Measurements from ENCODE around the gene SFMBT1.

Gene SFMBT1

GRCh38 chr3:52915294-52915693, 130.6 kb downstream of the SFMBT1 start:
- H3K4me3 ChIP-seq (ENCODE audit: low read length), result no peak overlapping the region
- H3F3A ChIP-seq (ENCODE audit: control insufficient read depth, insufficient read depth), result no peaks in the 10 kb centered on the region
- no peaks in the 10 kb centered on the region for H3K9me2 ChIP-seq (replicated peaks; ENCODE audit: control insufficient read depth, low read length)
- TF ChIP-seq, protein P1, sequence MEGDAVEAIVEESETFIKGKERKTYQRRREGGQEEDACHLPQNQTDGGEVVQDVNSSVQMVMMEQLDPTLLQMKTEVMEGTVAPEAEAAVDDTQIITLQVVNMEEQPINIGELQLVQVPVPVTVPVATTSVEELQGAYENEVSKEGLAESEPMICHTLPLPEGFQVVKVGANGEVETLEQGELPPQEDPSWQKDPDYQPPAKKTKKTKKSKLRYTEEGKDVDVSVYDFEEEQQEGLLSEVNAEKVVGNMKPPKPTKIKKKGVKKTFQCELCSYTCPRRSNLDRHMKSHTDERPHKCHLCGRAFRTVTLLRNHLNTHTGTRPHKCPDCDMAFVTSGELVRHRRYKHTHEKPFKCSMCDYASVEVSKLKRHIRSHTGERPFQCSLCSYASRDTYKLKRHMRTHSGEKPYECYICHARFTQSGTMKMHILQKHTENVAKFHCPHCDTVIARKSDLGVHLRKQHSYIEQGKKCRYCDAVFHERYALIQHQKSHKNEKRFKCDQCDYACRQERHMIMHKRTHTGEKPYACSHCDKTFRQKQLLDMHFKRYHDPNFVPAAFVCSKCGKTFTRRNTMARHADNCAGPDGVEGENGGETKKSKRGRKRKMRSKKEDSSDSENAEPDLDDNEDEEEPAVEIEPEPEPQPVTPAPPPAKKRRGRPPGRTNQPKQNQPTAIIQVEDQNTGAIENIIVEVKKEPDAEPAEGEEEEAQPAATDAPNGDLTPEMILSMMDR (IDR thresholded peaks at IDR 0.05; ENCODE audit: low read depth, low read length, poor library complexity, severe bottlenecking), result no peak
- no peak for TF ChIP-seq EZH2phosphoT487 (IDR thresholded peaks at IDR 0.05; ENCODE audit: borderline replicate concordance, low read length)
- no peaks in the 10 kb centered on the region for H3K4me1 ChIP-seq (ENCODE audit: control insufficient read depth, low read length)
- H3K27me3 ChIP-seq (ENCODE audit: control insufficient read depth, low read length), result no peaks in the 10 kb centered on the region
- H3K36me3 ChIP-seq (ENCODE audit: control insufficient read depth, low read length), result peaks cover 5% of the 10 kb centered on the region; the same call in 1 of the 2 replicates
- no peak overlapping the region for H3K4me2 ChIP-seq (ENCODE audit: low read length)
- no peaks in the 10 kb centered on the region for H3K9me3 ChIP-seq (ENCODE audit: control insufficient read depth, insufficient read depth, low read length)
- no peaks in the 10 kb centered on the region for H4K20me1 ChIP-seq (ENCODE audit: control insufficient read depth, insufficient read depth, low read depth, low read length)
- no peak overlapping the region for H3K27ac ChIP-seq (ENCODE audit: low read depth, low read length)
- H3K79me2 ChIP-seq (ENCODE audit: control insufficient read depth, low read length), result no peaks in the 10 kb centered on the region

GRCh38 chr3:52912885-52913731, 132.8 kb downstream of the SFMBT1 start:
- Histone ChIP-seq H3K79me2 (ENCODE audit: control insufficient read depth, low read length) (no peaks in the 10 kb centered on the region), H3K4me1 (ENCODE audit: control insufficient read depth, low read length) (no peaks in the 10 kb centered on the region), H3K36me3 (ENCODE audit: control insufficient read depth, low read length) (peaks cover 5% of the 10 kb centered on the region; the same call in 1 of the 2 replicates)

DNA sequence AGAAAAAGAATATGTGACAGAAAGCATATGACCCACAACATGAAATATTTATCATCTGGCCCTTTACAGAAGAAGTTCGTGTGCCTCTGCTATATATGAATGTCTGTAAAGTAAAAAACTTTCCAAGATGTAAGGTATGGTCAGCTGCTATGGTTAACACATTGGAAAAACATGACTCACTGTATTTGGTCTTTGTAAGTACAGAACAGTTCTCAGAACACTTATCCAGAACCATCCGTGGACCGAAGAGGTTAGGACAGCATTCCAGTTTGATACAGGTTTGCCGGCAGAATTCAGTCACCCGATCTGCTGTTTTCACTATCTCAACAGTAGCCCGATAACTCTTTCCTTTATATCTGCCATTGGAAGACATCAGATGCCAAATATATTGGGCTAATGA, 135.1 kb downstream of the SFMBT1 start:
- H3K9me2 ChIP-seq (replicated peaks; ENCODE audit: control insufficient read depth, low read length), result no peaks in the 10 kb centered on the region

More at GRCh38 chr3:52912885-52913731, 132.8 kb downstream of the SFMBT1 start:
- Histone ChIP-seq H3K4me2 (ENCODE audit: low read length) (no peak overlapping the region), H3K9me2 (replicated peaks; ENCODE audit: control insufficient read depth, low read length) (no peaks in the 10 kb centered on the region), H3K4me3 (ENCODE audit: low read length) (no peak overlapping the region), H4K20me1 (ENCODE audit: control insufficient read depth, insufficient read depth, low read depth, low read length) (no peaks in the 10 kb centered on the region), H3F3A (ENCODE audit: control insufficient read depth, insufficient read depth) (no peaks in the 10 kb centered on the region), H3K27me3 (ENCODE audit: control insufficient read depth, low read length) (no peaks in the 10 kb centered on the region), H3K9me3 (ENCODE audit: control insufficient read depth, insufficient read depth, low read length) (no peaks in the 10 kb centered on the region), H3K27ac (ENCODE audit: low read depth, low read length) (no peak overlapping the region)
- TF ChIP-seq, protein P1 (IDR thresholded peaks at IDR 0.05; ENCODE audit: low read depth, low read length, poor library complexity, severe bottlenecking), result no peak

DNA sequence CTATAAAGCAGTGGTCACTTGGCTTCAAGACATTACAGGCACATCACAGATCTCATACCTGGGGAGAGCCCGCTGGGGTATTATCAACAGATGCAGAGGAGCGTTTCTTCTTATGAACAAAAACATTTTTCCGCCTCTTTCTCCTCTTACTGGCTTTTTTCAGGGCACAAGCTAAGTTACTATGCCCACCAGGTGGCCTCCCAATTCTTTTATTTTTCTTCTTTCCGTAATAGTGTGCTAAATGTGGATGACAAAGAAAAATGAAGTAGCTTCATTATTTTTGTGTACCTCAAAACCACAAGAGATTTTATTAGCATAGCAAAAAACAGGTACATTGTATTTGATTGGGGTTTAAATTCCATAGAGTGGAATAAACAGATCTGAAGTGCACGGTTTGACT, 138.4 kb downstream of the SFMBT1 start:
- H3F3A ChIP-seq (ENCODE audit: control insufficient read depth, insufficient read depth), result no peaks in the 10 kb centered on the region
- H3K9me3 ChIP-seq (ENCODE audit: control insufficient read depth, insufficient read depth, low read length), result no peaks in the 10 kb centered on the region
- H3K4me3 ChIP-seq (ENCODE audit: low read length), result no peak overlapping the region
- no peak overlapping the region for H3K27ac ChIP-seq (ENCODE audit: low read depth, low read length)
- no peak overlapping the region for H3K4me2 ChIP-seq (ENCODE audit: low read length)
- no peaks in the 10 kb centered on the region for H4K20me1 ChIP-seq (ENCODE audit: control insufficient read depth, insufficient read depth, low read depth, low read length)
- H3K36me3 ChIP-seq (ENCODE audit: control insufficient read depth, low read length), result 0 out of 2 replicates have a peak, but pooled peaks cover 3% of the 10 kb centered on the region
- no peaks in the 10 kb centered on the region for H3K27me3 ChIP-seq (ENCODE audit: control insufficient read depth, low read length)
- no peaks in the 10 kb centered on the region for H3K9me2 ChIP-seq (replicated peaks; ENCODE audit: control insufficient read depth, low read length)
- H3K4me1 ChIP-seq (ENCODE audit: control insufficient read depth, low read length), result no peaks in the 10 kb centered on the region
- TF ChIP-seq EZH2phosphoT487 (IDR thresholded peaks at IDR 0.05; ENCODE audit: borderline replicate concordance, low read length), result no peak
- TF ChIP-seq, protein P1 (IDR thresholded peaks at IDR 0.05; ENCODE audit: low read depth, low read length, poor library complexity, severe bottlenecking), result no peak
- no peaks in the 10 kb centered on the region for H3K79me2 ChIP-seq (ENCODE audit: control insufficient read depth, low read length)

More for the DNA sequence above, 135.1 kb downstream of the SFMBT1 start:
- Histone ChIP-seq H4K20me1 (ENCODE audit: control insufficient read depth, insufficient read depth, low read depth, low read length) (no peaks in the 10 kb centered on the region), H3K79me2 (ENCODE audit: control insufficient read depth, low read length) (no peaks in the 10 kb centered on the region), H3K4me3 (ENCODE audit: low read length) (no peak overlapping the region), H3K27me3 (ENCODE audit: control insufficient read depth, low read length) (no peaks in the 10 kb centered on the region), H3K36me3 (ENCODE audit: control insufficient read depth, low read length) (peaks cover 5% of the 10 kb centered on the region; the same call in 1 of the 2 replicates), H3K4me2 (ENCODE audit: low read length) (no peak overlapping the region), H3F3A (ENCODE audit: control insufficient read depth, insufficient read depth) (no peaks in the 10 kb centered on the region), H3K27ac (ENCODE audit: low read depth, low read length) (no peak overlapping the region), H3K9me3 (ENCODE audit: control insufficient read depth, insufficient read depth, low read length) (no peaks in the 10 kb centered on the region), H3K4me1 (ENCODE audit: control insufficient read depth, low read length) (no peaks in the 10 kb centered on the region)
- TF ChIP-seq EZH2phosphoT487 (IDR thresholded peaks at IDR 0.05; ENCODE audit: borderline replicate concordance, low read length), result no peak
